Left ventricle myocardium inferior (tissue), 1 donor: ENCODE data around the gene TMEM200B. TPM values are rescaled to one million over a fixed set of nuclear protein-coding genes. Genes with fewer than 3 reads are reported as not detected.
"Not testable (repeated sequence)": the region's sequence is repeated elsewhere in the genome, so short reads cannot be mapped to it uniquely, and the experiment has no call there.

ENCODE experiments used
- DNase-seq: peaks from one replicate; pipeline ENCODE4 v3.0.0-alpha.2; 2020
- H3K27ac ChIP-seq: fragments of 200-600 bp; replicated peaks from 2 replicates; pipeline ENCODE4 v1.8.0; 2021
- H3K27me3 ChIP-seq: fragments of 200-600 bp; 2 replicates; pipeline ENCODE4 v1.8.0; 2021; ENCODE audit warnings: low read depth
- H3K36me3 ChIP-seq: fragments of 200-600 bp; 2 replicates; pipeline ENCODE4 v1.8.0; 2021
- H3K4me1 ChIP-seq: fragments of 200-600 bp; 2 replicates; pipeline ENCODE4 v1.8.0; 2021
- H3K4me3 ChIP-seq: fragments of 200-600 bp; 2 replicates; pipeline ENCODE4 v1.8.0; 2021; ENCODE audit warnings: mild to moderate bottlenecking, moderate library complexity
- H3K9me3 ChIP-seq: fragments of 200-600 bp; replicated peaks from 2 replicates; pipeline ENCODE4 v1.8.0; 2021
- CTCF ChIP-seq: fragments of 200-600 bp; IDR thresholded peaks from 2 replicates; pipeline ENCODE4 v1.8.0; 2021; ENCODE audit warnings: antibody characterized with exemption, mild to moderate bottlenecking, borderline replicate concordance
- intact Hi-C: fragments of 100-400 bp; cut with micrococcal nuclease; formaldehyde crosslinking; loops from one replicate; pipeline ENCODE4 v1.11.0; 2022
- total RNA-seq: library from RNA; stranded (reverse); fragmentation: NEBNext Ultra II Directional; extraction: Animal tissue kit (Norgen Biotek cat#: 25700); gene quantifications from one replicate; pipeline ENCODE4 v1.2.1, GENCODE V29; 2021
- donor health status: DM: no; HTN: yes; CAD: no; lungs with severe emphysema.

TMEM200B gene
- total RNA-seq, 1 donor from 2014 or later = 1.6 TPM

DNA sequence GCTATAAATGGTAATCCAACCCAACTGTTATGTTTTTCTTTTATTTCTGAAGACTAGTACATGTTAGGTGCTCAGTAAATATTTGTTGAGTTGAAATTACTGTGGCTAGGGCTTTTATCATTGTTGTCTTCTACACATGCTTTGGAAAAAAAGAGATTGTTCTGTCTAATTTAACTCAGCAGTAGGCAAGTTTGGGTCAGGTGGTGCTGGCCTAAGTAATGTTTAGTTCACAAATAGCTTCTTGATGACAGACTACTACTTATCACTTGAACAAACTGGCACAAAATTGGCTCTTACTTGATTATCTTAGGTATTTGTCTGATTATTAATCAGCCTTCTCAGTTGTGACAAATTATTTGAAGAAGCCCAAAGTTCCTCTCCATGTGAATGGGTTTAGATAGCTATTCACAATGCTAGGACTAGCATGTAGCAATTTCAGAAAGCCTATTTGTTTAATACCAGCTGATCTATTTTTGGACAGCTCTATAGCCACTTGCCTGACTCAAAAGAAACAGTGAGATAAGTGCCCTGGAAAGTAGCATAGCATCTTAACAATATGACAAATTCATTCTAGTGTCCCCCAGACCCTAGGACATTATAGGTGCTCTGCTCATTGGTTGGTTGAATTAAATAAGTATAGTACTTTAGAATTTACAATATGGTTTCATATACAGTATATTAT is 32.6 kb downstream of the TMEM200B start:
- H3K27ac ChIP-seq = peak overlapping the region; percentile 66
- peaks cover 11% of the 10 kb centered on the region for H3K4me1 ChIP-seq
- H3K27me3 ChIP-seq = no peaks in the 10 kb centered on the region
- H3K4me3 ChIP-seq = no peak overlapping the region
- H3K36me3 ChIP-seq = no peaks in the 10 kb centered on the region
- no peak for DNase-seq
- intact Hi-C loops = no loop called here
- no peaks in the 10 kb centered on the region for H3K9me3 ChIP-seq
- no peak for TF ChIP-seq CTCF

DNA sequence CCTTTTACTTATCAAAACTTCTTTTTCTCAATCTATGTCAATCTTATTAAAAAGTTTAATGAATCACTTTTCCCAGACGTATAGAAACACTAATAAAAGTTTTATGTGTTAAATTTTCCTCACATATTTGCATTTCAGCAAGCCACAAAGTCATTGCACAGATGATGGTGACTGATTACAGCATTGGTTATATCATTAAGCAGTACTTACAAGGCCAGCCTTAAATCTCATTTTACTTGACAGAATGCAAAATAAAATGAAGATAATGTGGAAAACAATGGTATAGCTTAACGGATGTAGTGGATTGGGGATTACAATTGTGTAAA is 39.5 kb downstream of the TMEM200B start:
- Histone ChIP-seq H3K9me3 (no peaks in the 10 kb centered on the region), H3K27ac (no peak overlapping the region), H3K36me3 (no peaks in the 10 kb centered on the region), H3K4me3 (no peak overlapping the region), H3K4me1 (no peaks in the 10 kb centered on the region), H3K27me3 (no peaks in the 10 kb centered on the region)
- TF ChIP-seq CTCF = no peak
- no peak for DNase-seq
- intact Hi-C loops = no loop called here

DNA sequence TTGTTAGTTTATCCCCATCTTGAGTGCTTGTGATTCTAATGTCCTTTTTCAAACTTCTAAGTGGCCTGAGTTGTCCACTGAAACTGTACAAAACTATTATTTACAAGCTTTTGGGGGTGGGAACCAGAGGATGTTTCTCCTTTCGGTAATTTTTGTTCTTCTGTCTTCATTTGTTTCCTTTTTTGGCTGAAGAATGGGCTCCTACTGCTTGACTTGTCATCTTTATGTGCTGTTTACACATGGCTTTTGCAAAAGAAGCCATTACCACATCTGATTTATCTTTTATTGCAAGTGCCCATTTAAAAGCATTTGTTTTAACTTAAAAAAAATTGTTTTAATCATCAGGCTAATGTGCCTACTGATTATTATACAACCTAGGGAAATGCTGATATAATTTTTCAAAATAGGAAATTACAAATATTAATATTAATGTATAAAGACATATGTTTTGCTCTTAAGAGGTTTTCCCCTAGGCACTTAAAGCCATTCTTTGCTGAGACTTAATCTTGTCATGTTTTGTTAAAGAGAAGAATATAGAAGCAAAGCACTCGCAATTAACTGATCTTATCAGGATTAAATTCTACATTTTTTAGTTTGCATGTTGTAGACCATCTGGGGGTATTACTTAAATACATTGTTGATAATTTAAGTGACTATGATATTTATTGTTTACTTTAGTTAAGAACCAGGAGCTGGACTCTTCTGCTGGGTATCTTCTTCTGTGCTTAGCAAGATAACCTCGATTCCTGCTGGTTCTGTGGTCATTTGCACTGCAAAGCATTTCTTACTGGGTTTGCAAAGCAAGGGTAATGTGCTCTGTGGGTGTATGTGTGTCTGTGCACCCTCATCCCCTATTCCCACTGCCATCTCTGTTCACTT is 40.1 kb downstream of the TMEM200B start:
- TF ChIP-seq CTCF = no peak
- Histone ChIP-seq H3K4me1 (no peaks in the 10 kb centered on the region), H3K27me3 (no peaks in the 10 kb centered on the region), H3K36me3 (no peaks in the 10 kb centered on the region), H3K27ac (no peak overlapping the region), H3K9me3 (no peaks in the 10 kb centered on the region), H3K4me3 (no peak overlapping the region)
- no peak for DNase-seq
- intact Hi-C loops = no loop called here

- Histone ChIP-seq H3K9me3 (no peaks in the 10 kb centered on the region), H3K27ac (no peak overlapping the region), H3K27me3 (no peaks in the 10 kb centered on the region), H3K4me3 (no peak overlapping the region), H3K4me1 (no peaks in the 10 kb centered on the region), H3K36me3 (no peaks in the 10 kb centered on the region)
- TF ChIP-seq CTCF = no peak
- no peak for DNase-seq
- intact Hi-C loops = no loop called here
Observed at GRCh38 chr1:29082519-29082918, 41.2 kb downstream of the TMEM200B start.

GRCh38 chr1:29081201-29081600 is 42.5 kb downstream of the TMEM200B start:
- DNase-seq = no peak
- intact Hi-C loops = no loop called here
- TF ChIP-seq CTCF = no peak
- Histone ChIP-seq H3K27ac (no peak overlapping the region), H3K4me1 (no peaks in the 10 kb centered on the region), H3K27me3 (no peaks in the 10 kb centered on the region), H3K4me3 (no peak overlapping the region), H3K9me3 (no peaks in the 10 kb centered on the region), H3K36me3 (no peaks in the 10 kb centered on the region)

- H3K27ac ChIP-seq, intact Hi-C loops, H3K9me3 ChIP-seq, H3K27me3 ChIP-seq, DNase-seq, H3K36me3 ChIP-seq, H3K4me3 ChIP-seq, H3K4me1 ChIP-seq: not testable (repeated sequence)
Observed at GRCh38 chr1:29079916-29080629, 43.6 kb downstream of the TMEM200B start.
